Activated T-helper 1 cell treated with anti-CD3 and anti-CD28 coated beads, Interleukin-2, amount 50 U/mL, for 16 hours (primary cell): ENCODE measurements around the gene EPHB1.

Experiments used
- DNase-seq, 2 donors: peaks; one replicate each; pipeline ENCODE4 v3.0.0-alpha.2; 2020; ENCODE audit warnings: low read depth in 1 of 2, low spot score in 1 of 2

EPHB1 gene

GRCh38 chr3:135076341-135076740 is 281.3 kb downstream of the EPHB1 start:
- no peak for DNase-seq

GRCh38 chr3:135077186-135077585 is 282.1 kb downstream of the EPHB1 start:
- no peak for DNase-seq

- DNase-seq = no peak
Measured at GRCh38 chr3:135078283-135078682, 283.2 kb downstream of the EPHB1 start.

GRCh38 chr3:135079095-135079494 is 284.0 kb downstream of the EPHB1 start:
- DNase-seq = no peak

- no peak for DNase-seq
Measured at GRCh38 chr3:135081451-135081850, 286.4 kb downstream of the EPHB1 start.

- no peak for DNase-seq
Measured at GRCh38 chr3:135081856-135082434, 286.9 kb downstream of the EPHB1 start.

- no peak for DNase-seq
Measured at GRCh38 chr3:135082706-135083105, 287.6 kb downstream of the EPHB1 start.

GRCh38 chr3:135083179-135083578 is 288.1 kb downstream of the EPHB1 start:
- DNase-seq = no peak

- DNase-seq = no peak
Measured at GRCh38 chr3:135083756-135084155, 288.7 kb downstream of the EPHB1 start.

GRCh38 chr3:135084405-135084804 is 289.3 kb downstream of the EPHB1 start:
- no peak for DNase-seq

GRCh38 chr3:135084976-135085375 is 289.9 kb downstream of the EPHB1 start:
- no peak for DNase-seq

GRCh38 chr3:135085652-135086436 is 290.8 kb downstream of the EPHB1 start:
- no peak for DNase-seq

GRCh38 chr3:135087782-135088181 is 292.7 kb downstream of the EPHB1 start:
- DNase-seq = no peak

- DNase-seq = no peak
Measured at GRCh38 chr3:135089451-135089850, 294.4 kb downstream of the EPHB1 start.

GRCh38 chr3:135090020-135090717 is 295.1 kb downstream of the EPHB1 start:
- DNase-seq = no peak

- no peak for DNase-seq
Measured at GRCh38 chr3:135091946-135092345, 296.9 kb downstream of the EPHB1 start.

- no peak for DNase-seq
Measured at GRCh38 chr3:135093121-135093520, 298.1 kb downstream of the EPHB1 start.

GRCh38 chr3:135097276-135097946 is 302.4 kb downstream of the EPHB1 start:
- no peak for DNase-seq

- no peak for DNase-seq
Measured at GRCh38 chr3:135099734-135100355, 304.8 kb downstream of the EPHB1 start.

- DNase-seq = no peak
Measured at GRCh38 chr3:135100366-135100765, 305.3 kb downstream of the EPHB1 start.

GRCh38 chr3:135103917-135104316 is 308.9 kb downstream of the EPHB1 start:
- no peak for DNase-seq
